ENCODE data around the gene IMMP2L. TPM values are rescaled to one million over a fixed set of nuclear protein-coding genes. Genes with fewer than 3 reads are reported as not detected.

Gene IMMP2L
- total and polyA plus RNA-seq, 2 of the 8 experiments (the other 6 are each of a cell fraction or from before 2014, with no cell fraction given): 2.3 to 10.1 TPM

DNA sequence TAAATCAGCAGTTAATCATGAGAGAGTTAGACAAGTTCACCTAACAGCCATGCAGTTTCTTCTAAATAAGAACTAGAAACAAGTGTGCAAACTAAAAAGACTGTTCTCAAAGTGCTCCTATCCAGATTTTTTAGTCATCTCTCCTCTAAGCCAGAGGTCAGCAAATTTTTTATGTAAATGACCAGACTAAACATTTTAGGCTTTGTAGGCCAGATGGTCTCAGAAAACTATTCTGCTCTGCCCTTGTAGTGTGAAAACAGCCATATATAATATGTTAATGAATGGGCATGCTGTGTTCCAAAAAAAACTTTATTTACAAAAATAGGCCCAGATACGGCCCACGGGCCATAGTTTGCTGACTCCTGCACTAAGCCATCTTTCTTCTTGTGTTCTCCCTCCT lies 734.4 kb downstream of the IMMP2L start:
- no peaks in the 10 kb centered on the region for H3K23me2 ChIP-seq (ENCODE audit: low read depth, low read length)
- no peak overlapping the region for H3K14ac ChIP-seq (ENCODE audit: insufficient read length)
- DNase-seq (ENCODE audit: low read depth in 1 of 2, low spot score in 2 of 2) (no peak), FAIRE-seq (no peak)
- H2BK20ac ChIP-seq (ENCODE audit: low read length): no peak overlapping the region
- no peak for TF ChIP-seq PHF8 (conservative IDR thresholded peaks at IDR 0.05; ENCODE audit: low read depth, low read length)
- TF ChIP-seq KDM5A (IDR thresholded peaks at IDR 0.05; ENCODE audit: low read length): no peak
- no peak for TF ChIP-seq RBBP5 (IDR thresholded peaks at IDR 0.05; ENCODE audit: borderline replicate concordance, low read depth, low read length)
- TF ChIP-seq HDAC6 (IDR thresholded peaks at IDR 0.05; ENCODE audit: low read depth, low read length): no peak
- no peak for TF ChIP-seq YY1 (IDR thresholded peaks at IDR 0.05; ENCODE audit: low read depth, low read length)
- TF ChIP-seq SIX5 (IDR thresholded peaks at IDR 0.05; ENCODE audit: low read depth, low read length): no peak
- TF ChIP-seq, protein P1, sequence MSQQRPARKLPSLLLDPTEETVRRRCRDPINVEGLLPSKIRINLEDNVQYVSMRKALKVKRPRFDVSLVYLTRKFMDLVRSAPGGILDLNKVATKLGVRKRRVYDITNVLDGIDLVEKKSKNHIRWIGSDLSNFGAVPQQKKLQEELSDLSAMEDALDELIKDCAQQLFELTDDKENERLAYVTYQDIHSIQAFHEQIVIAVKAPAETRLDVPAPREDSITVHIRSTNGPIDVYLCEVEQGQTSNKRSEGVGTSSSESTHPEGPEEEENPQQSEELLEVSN (IDR thresholded peaks at IDR 0.05): no peak
- no peak for TF ChIP-seq MAFK (IDR thresholded peaks at IDR 0.05; ENCODE audit: low read depth, low read length)
- no peak overlapping the region for H2AFZ ChIP-seq (ENCODE audit: low read length)
- H3K23ac ChIP-seq (ENCODE audit: insufficient read length): no peak overlapping the region
- no peak overlapping the region for H4K91ac ChIP-seq (replicated peaks; ENCODE audit: insufficient read length, low read length)
- H2BK5ac ChIP-seq (ENCODE audit: low read depth, low read length): no peak overlapping the region
- no peak overlapping the region for H2BK15ac ChIP-seq (ENCODE audit: low read length)
- ChIA-PET POLR2A (ENCODE audit: partially characterized antibody) (no interaction called here), CTCF (ENCODE audit: partially characterized antibody) (no interaction called here)
- no peak overlapping the region for H2AK5ac ChIP-seq (ENCODE audit: low read depth, low read length)
- no peaks in the 10 kb centered on the region for H3K4me1 ChIP-seq (replicated peaks in 1 of 4; ENCODE audit: control insufficient read depth in 3 of 4, insufficient read depth in 4 of 4, low read length in 3 of 4)
- H3K27ac ChIP-seq (ENCODE audit: low read depth, low read length): no peak overlapping the region
- H3K9me3 ChIP-seq (ENCODE audit: insufficient read depth in 2 of 2, low read depth in 1 of 2, low read length in 1 of 2): no peaks in the 10 kb centered on the region
- no peak overlapping the region for H2BK120ac ChIP-seq (replicated peaks; ENCODE audit: low read depth, low read length)
- no peaks in the 10 kb centered on the region for H3K79me1 ChIP-seq (ENCODE audit: low read depth, low read length)
- H3K4me2 ChIP-seq (ENCODE audit: insufficient read depth in 1 of 2, low read depth in 2 of 2, low read length in 2 of 2): no peak overlapping the region
- no peaks in the 10 kb centered on the region for H3K79me2 ChIP-seq (ENCODE audit: control insufficient read depth in 1 of 2, insufficient read depth in 2 of 2, low read length in 2 of 2)
- H3K36me3 ChIP-seq (ENCODE audit: control insufficient read depth in 2 of 4, insufficient read depth in 4 of 4, low read length in 3 of 4): no peaks in the 10 kb centered on the region
- H3K4ac ChIP-seq (replicated peaks; ENCODE audit: insufficient read length, low read depth, low read length): no peak overlapping the region
- no peak overlapping the region for H3K9ac ChIP-seq (replicated peaks in 1 of 4; ENCODE audit: extremely low read depth in 1 of 4, low read depth in 3 of 4, low read length in 3 of 4)
- H4K5ac ChIP-seq (ENCODE audit: insufficient read length, low read depth, low read length): no peak overlapping the region
- H4K20me1 ChIP-seq (replicated peaks in 1 of 2; ENCODE audit: control insufficient read depth in 1 of 2, insufficient read depth in 2 of 2, low read length in 2 of 2): no peaks in the 10 kb centered on the region
- H2BK12ac ChIP-seq (ENCODE audit: low read depth, low read length): no peak overlapping the region
- WGBS, 2 experiments (ENCODE audit: extremely low coverage in 1 of 2, insufficient coverage in 1 of 2, insufficient read length in 1 of 2, insufficient replicate concordance in 2 of 2, low coverage in 1 of 2, low lambda C conversion rate in 2 of 2, missing lambda C conversion rate in 1 of 2): 95% methylated on average over 2 of the region's 2 CpGs; no CpG with 5 or more reads in 1 of the 2 experiments
- no peak overlapping the region for H3K18ac ChIP-seq (ENCODE audit: extremely low read depth, low read length)
- H4K8ac ChIP-seq (ENCODE audit: extremely low read depth, insufficient read depth, low read length): no peak overlapping the region
- no peaks in the 10 kb centered on the region for H3K27me3 ChIP-seq (replicated peaks in 1 of 4; ENCODE audit: control insufficient read depth in 3 of 4, extremely low read depth in 1 of 4, insufficient read depth in 3 of 4, low read length in 3 of 4)
- no peak overlapping the region for H3K56ac ChIP-seq (replicated peaks; ENCODE audit: insufficient read length, low read depth, low read length)
- H3K4me3 ChIP-seq (ENCODE audit: extremely low read depth in 1 of 4, insufficient read depth in 2 of 4, low read depth in 3 of 4, low read length in 4 of 4): no peak overlapping the region

Measured in H1 (cell line).